ENCODE measurements around the gene CYP11A1.

DNA sequence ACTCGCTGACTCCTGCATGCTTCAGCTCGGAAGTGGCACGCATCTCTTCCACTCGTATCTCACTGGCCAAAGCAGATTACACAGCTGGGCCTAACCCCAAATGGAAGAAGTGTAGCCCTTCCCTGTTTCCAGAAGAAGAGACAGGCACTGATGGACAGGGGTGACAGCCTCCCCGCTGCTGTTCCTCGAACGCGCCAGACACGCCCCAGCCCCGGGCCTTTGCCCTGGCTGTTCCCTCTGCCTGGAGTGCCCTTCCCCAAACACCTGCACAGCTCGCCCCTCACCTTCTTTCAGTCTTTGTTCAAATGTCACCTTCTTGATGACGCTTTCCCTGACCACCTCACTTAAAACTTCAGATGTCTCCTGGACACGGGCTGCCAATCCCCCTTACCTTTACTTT, 26.0 kb upstream of the CYP11A1 start:
- no peak for TF ChIP-seq EP300 (IDR thresholded peaks at IDR 0.05)
- no peak for TF ChIP-seq CTCF (IDR thresholded peaks at IDR 0.05)
- no peak for TF ChIP-seq POLR2AphosphoS5 (IDR thresholded peaks at IDR 0.05)

All from upper lobe of left lung (tissue), 4 donors.